ENCODE results near the gene ATRN. TPM values are rescaled to one million over a fixed set of nuclear protein-coding genes. Genes with fewer than 3 reads are reported as not detected.

ATRN gene
- total RNA-seq, 3 donors from 2014 or later (not counting 1 experiment from before 2014, with no cell fraction given), result 16.1 to 21.8 (median 19.3) TPM

DNA sequence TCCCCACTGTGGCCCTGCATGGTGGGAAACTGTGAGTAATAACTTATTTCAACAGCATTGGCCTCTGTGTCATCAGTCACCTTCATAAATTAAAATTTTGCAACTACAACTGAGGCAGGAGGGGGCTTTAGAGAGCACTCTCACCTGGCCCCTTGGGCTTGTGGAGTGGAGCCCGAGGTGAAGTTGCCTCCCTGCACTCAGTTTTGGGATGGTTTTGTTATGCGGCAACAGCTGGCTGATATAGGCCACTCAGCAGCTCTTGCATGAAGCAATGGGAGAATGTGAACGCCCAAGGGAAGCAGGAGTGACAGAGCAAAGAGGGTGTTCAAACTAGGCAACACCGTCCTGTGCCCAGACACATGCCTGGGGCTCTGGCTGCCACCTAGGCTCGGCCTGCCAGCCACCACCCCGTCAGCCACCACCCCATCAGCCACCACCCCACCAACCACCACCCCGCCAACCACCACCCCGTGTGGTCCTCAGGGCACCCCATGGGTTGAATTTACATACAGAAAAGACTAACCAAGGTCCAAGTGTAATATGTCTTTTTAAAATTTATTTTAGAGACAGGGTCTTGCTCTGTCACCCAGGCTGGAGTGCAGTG, 196.7 kb downstream of the ATRN start:
- Mint-ChIP-seq H3K27ac (peak overlapping the region in 1 of 2 donors; percentile 63), H3K36me3 (no peaks in the 10 kb centered on the region), H3K9me3 (no peaks in the 10 kb centered on the region), H3K4me1 (peaks cover 26 to 37% of the 10 kb centered on the region in 2 donors), H3K4me3 (peak overlapping the region; percentile 75), H3K27me3 (ENCODE audit: low read depth in 2 of 2) (peaks cover 23 to 29% of the 10 kb centered on the region in 2 donors)
- H3K4me1 ChIP-seq (ENCODE audit: control insufficient read depth, insufficient read depth, low read length), result peaks cover 47% of the 10 kb centered on the region
- peaks cover 22% of the 10 kb centered on the region for H3K27me3 ChIP-seq (ENCODE audit: control insufficient read depth, insufficient read depth, low read length)
- H3K9me3 ChIP-seq (ENCODE audit: control insufficient read depth, insufficient read depth, low read length), result no peaks in the 10 kb centered on the region
- 73% methylated on average over 6 of the region's 8 CpGs for WGBS (ENCODE audit: insufficient coverage)
- no peak for ATAC-seq
- no peaks in the 10 kb centered on the region for H3K36me3 ChIP-seq (ENCODE audit: control insufficient read depth, insufficient read depth, low read length)
- TF ChIP-seq, protein P1, sequence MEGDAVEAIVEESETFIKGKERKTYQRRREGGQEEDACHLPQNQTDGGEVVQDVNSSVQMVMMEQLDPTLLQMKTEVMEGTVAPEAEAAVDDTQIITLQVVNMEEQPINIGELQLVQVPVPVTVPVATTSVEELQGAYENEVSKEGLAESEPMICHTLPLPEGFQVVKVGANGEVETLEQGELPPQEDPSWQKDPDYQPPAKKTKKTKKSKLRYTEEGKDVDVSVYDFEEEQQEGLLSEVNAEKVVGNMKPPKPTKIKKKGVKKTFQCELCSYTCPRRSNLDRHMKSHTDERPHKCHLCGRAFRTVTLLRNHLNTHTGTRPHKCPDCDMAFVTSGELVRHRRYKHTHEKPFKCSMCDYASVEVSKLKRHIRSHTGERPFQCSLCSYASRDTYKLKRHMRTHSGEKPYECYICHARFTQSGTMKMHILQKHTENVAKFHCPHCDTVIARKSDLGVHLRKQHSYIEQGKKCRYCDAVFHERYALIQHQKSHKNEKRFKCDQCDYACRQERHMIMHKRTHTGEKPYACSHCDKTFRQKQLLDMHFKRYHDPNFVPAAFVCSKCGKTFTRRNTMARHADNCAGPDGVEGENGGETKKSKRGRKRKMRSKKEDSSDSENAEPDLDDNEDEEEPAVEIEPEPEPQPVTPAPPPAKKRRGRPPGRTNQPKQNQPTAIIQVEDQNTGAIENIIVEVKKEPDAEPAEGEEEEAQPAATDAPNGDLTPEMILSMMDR (IDR thresholded peaks at IDR 0.05), result no peak
- H3K4me3 ChIP-seq (ENCODE audit: low read length), result no peak overlapping the region
- DNase-seq, result no peak
- intact Hi-C loops (cut with micrococcal nuclease), result no loop called here
- H3K27ac ChIP-seq (ENCODE audit: low read length), result no peak overlapping the region

DNA sequence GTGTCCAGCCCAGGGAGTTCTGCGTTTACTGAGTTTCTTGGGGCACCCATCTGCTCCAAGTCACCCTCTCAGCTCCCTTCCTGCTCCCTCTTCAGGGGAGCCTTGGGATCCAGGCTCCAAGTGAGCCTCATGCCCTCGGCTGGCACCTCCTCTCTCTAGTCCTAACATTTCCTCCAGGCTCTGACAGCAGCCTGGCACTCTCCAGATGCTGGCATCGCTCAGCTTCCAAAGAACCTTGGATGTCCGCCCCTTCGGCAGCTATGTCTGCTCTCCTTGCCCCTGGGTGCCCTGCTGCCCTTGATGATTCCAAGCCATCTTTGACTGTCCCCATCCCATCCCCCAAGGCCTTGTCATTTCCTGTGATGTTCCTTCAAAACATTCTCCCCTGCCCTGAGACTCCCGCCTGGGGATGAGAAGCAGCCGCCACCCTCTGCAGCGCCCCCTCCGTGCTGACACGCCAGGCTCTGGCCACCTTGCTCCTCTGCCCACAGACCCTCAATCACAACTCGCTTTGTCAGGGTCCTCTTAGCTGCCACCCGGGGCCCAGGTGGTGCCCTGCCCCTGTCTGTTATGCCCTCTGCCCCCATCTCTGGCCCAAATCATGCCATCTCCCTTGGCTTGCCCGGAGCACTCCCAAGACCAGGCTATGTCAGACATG, 199.0 kb downstream of the ATRN start:
- Mint-ChIP-seq H3K36me3 (no peaks in the 10 kb centered on the region), H3K27me3 (ENCODE audit: low read depth in 2 of 2) (peaks cover 29 to 32% of the 10 kb centered on the region in 2 donors), H3K27ac (no peak overlapping the region), H3K4me1 (peaks cover 24 to 34% of the 10 kb centered on the region in 2 donors), H3K9me3 (no peaks in the 10 kb centered on the region), H3K4me3 (no peak overlapping the region)
- intact Hi-C loops (cut with micrococcal nuclease), result no loop called here
- ATAC-seq (no peak), DNase-seq (no peak)
- H3K4me3 ChIP-seq (ENCODE audit: low read length), result no peak overlapping the region
- TF ChIP-seq, protein P1 (IDR thresholded peaks at IDR 0.05), result no peak
- H3K36me3 ChIP-seq (ENCODE audit: control insufficient read depth, insufficient read depth, low read length), result no peaks in the 10 kb centered on the region
- H3K27ac ChIP-seq (ENCODE audit: low read length), result no peak overlapping the region
- peaks cover 41% of the 10 kb centered on the region for H3K4me1 ChIP-seq (ENCODE audit: control insufficient read depth, insufficient read depth, low read length)
- peaks cover 14% of the 10 kb centered on the region for H3K27me3 ChIP-seq (ENCODE audit: control insufficient read depth, insufficient read depth, low read length)
- no peaks in the 10 kb centered on the region for H3K9me3 ChIP-seq (ENCODE audit: control insufficient read depth, insufficient read depth, low read length)
- WGBS (ENCODE audit: insufficient coverage), result 88% methylated on average over 13 of the region's 13 CpGs

DNA sequence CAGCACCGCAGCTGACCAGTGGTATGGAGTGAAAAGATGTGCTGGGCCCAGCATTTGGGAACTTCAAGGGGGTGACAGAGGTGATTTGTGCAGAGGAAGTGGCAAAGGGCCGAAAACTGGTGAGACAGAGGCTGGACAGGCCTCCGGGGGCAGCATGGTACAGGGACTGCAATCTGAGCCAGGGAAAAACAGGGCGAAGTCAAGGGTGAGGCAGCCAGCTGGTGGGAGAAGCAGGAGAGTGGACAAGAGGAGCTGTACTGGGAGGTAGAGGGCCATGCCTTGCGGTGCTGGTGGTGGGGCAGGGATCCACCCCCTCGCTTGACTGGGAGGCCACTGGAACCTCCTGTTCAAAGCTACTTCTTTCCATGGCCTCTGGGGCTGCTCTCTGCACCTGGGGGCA, 199.7 kb downstream of the ATRN start:
- Histone ChIP-seq H3K27me3 (ENCODE audit: control insufficient read depth, insufficient read depth, low read length) (peaks cover 14% of the 10 kb centered on the region), H3K36me3 (ENCODE audit: control insufficient read depth, insufficient read depth, low read length) (no peaks in the 10 kb centered on the region), H3K27ac (ENCODE audit: low read length) (no peak overlapping the region), H3K9me3 (ENCODE audit: control insufficient read depth, insufficient read depth, low read length) (no peaks in the 10 kb centered on the region), H3K4me1 (ENCODE audit: control insufficient read depth, insufficient read depth, low read length) (peaks cover 34% of the 10 kb centered on the region), H3K4me3 (ENCODE audit: low read length) (no peak overlapping the region)
- H3K9me3 Mint-ChIP-seq, result no peaks in the 10 kb centered on the region
- no peak for DNase-seq
- TF ChIP-seq, protein P1 (IDR thresholded peaks at IDR 0.05), result no peak
- H3K27me3 Mint-ChIP-seq (ENCODE audit: low read depth in 2 of 2), result peaks cover 35 to 37% of the 10 kb centered on the region in 2 donors
- no peaks in the 10 kb centered on the region for H3K36me3 Mint-ChIP-seq
- no peak overlapping the region for H3K27ac Mint-ChIP-seq
- no peak for ATAC-seq
- WGBS (ENCODE audit: insufficient coverage), result 49% methylated on average over 6 of the region's 6 CpGs
- intact Hi-C loops (cut with micrococcal nuclease), result no loop called here
- H3K4me1 Mint-ChIP-seq, result peaks cover 18 to 27% of the 10 kb centered on the region in 2 donors
- no peak overlapping the region for H3K4me3 Mint-ChIP-seq
